ENCODE measurements around the gene GRM4. TPM values are rescaled to one million over a fixed set of nuclear protein-coding genes. Genes with fewer than 3 reads are reported as not detected.

GRM4 gene
- total and polyA plus RNA-seq, 4 donors: not detected

GRCh38 chr6:34065466-34066217, 80.2 kb downstream of the GRM4 start:
- 57% methylated on average over 24 of the region's 24 CpGs for WGBS
- Histone ChIP-seq H3K9me3 (ENCODE audit: control insufficient read depth in 4 of 4, low read length in 3 of 4) (no peaks in the 10 kb centered on the region), H3K9ac (ENCODE audit: low read depth in 1 of 2, low read length in 2 of 2) (no peak overlapping the region), H3K27ac (ENCODE audit: low read depth in 1 of 2, low read length in 2 of 2) (no peak overlapping the region), H3K36me3 (ENCODE audit: control insufficient read depth in 4 of 4, insufficient read depth in 3 of 4, low read depth in 1 of 4, low read length in 3 of 4) (no peaks in the 10 kb centered on the region), H3K4me3 (ENCODE audit: low read depth in 1 of 3, low read length in 3 of 3) (no peak overlapping the region), H3K4me1 (ENCODE audit: control insufficient read depth in 4 of 4, insufficient read depth in 4 of 4, low read length in 3 of 4) (no peaks in the 10 kb centered on the region), H3K27me3 (ENCODE audit: control insufficient read depth in 4 of 4, insufficient read depth in 4 of 4, low read length in 3 of 4) (peaks cover 0 to 12% (median under 1%) of the 10 kb centered on the region in 4 donors)
- TF ChIP-seq SP1 (IDR thresholded peaks at IDR 0.05) (no peak), RAD21 (IDR thresholded peaks at IDR 0.05) (no peak), RXRA (IDR thresholded peaks at IDR 0.05) (no peak), EGR1 (IDR thresholded peaks at IDR 0.05; ENCODE audit: low read depth in 2 of 2) (no peak), FOXA1 (IDR thresholded peaks at IDR 0.05) (no peak), FOXA2 (IDR thresholded peaks at IDR 0.05) (no peak), TAF1 (conservative IDR thresholded peaks at IDR 0.05) (no peak), ATF3 (IDR thresholded peaks at IDR 0.05) (no peak), JUND (IDR thresholded peaks at IDR 0.05) (no peak), NR2F2 (IDR thresholded peaks at IDR 0.05) (no peak), YY1 (IDR thresholded peaks at IDR 0.05) (no peak), REST (IDR thresholded peaks at IDR 0.05) (no peak), CTCF (IDR thresholded peaks at IDR 0.05; ENCODE audit: low read depth, low read length, missing input control) (no peak), GABPA (IDR thresholded peaks at IDR 0.05 in 1 of 2, conservative IDR thresholded peaks at IDR 0.05 in 1 of 2) (no peak), MAX (IDR thresholded peaks at IDR 0.05) (no peak)
- DNase-seq (ENCODE audit: low spot score): no peak

- no peaks in the 10 kb centered on the region for H3K9me3 ChIP-seq (ENCODE audit: control insufficient read depth in 4 of 4, low read length in 3 of 4)
- DNase-seq (ENCODE audit: low spot score): no peak
- no peak for TF ChIP-seq ATF3 (IDR thresholded peaks at IDR 0.05)
- no peak for TF ChIP-seq MAX (IDR thresholded peaks at IDR 0.05)
- no peak for TF ChIP-seq ZBTB33 (IDR thresholded peaks at IDR 0.05)
- TF ChIP-seq SP1 (IDR thresholded peaks at IDR 0.05): no peak
- no peak for TF ChIP-seq TAF1 (conservative IDR thresholded peaks at IDR 0.05)
- no peak for TF ChIP-seq CTCF (IDR thresholded peaks at IDR 0.05; ENCODE audit: low read depth, low read length, missing input control)
- TF ChIP-seq HNF4A (conservative IDR thresholded peaks at IDR 0.05): no peak
- no peak for TF ChIP-seq EGR1 (IDR thresholded peaks at IDR 0.05; ENCODE audit: low read depth in 2 of 2)
- TF ChIP-seq YY1 (IDR thresholded peaks at IDR 0.05): no peak
- H3K9ac ChIP-seq (ENCODE audit: low read depth in 1 of 2, low read length in 2 of 2): no peak overlapping the region
- H3K4me3 ChIP-seq (ENCODE audit: low read depth in 1 of 3, low read length in 3 of 3): no peak overlapping the region
- H3K36me3 ChIP-seq (ENCODE audit: control insufficient read depth in 4 of 4, insufficient read depth in 3 of 4, low read depth in 1 of 4, low read length in 3 of 4): no peaks in the 10 kb centered on the region
- no peak overlapping the region for H3K27ac ChIP-seq (ENCODE audit: low read depth in 1 of 2, low read length in 2 of 2)
- no peaks in the 10 kb centered on the region for H3K4me1 ChIP-seq (ENCODE audit: control insufficient read depth in 4 of 4, insufficient read depth in 4 of 4, low read length in 3 of 4)
- peaks cover 0 to 12% (median under 1%) of the 10 kb centered on the region in 4 donors for H3K27me3 ChIP-seq (ENCODE audit: control insufficient read depth in 4 of 4, insufficient read depth in 4 of 4, low read length in 3 of 4)
- WGBS: 73% methylated on average over 7 of the region's 7 CpGs
Observed at GRCh38 chr6:34064675-34065074, 81.2 kb downstream of the GRM4 start.
